Measurements from ENCODE around the gene ARSI. TPM values are rescaled to one million over a fixed set of nuclear protein-coding genes. Genes with fewer than 3 reads are reported as not detected.

Gene ARSI
- total RNA-seq, 4 donors from 2014 or later, result 1.6 to 4.5 (median 2.6) TPM

DNA sequence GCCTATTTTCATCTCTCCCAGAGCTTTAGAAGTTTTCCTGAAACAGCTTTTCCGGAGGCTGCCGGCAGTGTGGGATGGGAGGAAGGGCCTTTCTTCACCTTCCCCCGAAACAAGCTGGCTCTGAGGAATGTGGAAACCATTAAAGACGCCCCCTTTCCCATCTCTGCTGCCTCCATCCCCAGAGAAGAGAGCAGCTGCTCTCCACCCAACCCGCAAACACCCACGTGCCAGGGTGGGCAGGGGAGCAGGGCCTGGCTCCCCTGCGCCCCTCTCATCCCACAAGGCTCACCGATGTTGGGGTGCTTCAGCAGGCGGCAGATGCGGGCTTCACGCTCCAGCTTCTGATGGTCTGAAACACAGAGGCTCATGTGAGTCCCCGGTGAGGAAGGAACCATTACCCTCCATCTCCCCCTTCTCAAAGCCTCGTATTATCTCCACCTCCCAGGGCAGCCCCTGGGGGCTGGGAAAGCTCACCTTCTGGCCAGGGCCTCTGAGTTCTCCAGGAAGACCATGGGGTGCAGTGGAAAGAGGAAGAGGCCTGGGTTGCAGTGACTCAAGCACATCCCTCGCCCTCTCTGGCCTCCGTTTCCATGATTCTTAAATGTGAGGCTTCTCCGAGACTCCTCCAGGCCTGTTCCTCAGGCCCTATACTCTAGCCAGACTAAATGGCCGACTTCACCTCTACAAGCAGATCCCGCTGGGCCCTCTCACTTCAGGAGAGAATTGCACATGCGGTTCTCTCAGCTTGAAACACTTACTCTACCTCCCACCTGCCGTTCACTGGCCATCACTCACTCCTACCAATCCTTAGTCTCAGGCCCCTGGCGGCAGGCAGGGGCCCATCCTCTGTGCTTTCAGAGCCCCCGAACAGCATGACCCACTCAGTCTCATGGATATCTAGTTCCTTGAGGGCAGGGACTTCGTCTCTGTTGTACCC is 37.8 kb downstream of the ARSI start:
- intact Hi-C loops (cut with DNase I; ENCODE audit: low total_unique reads), result no loop called here
- TF ChIP-seq, protein P1, sequence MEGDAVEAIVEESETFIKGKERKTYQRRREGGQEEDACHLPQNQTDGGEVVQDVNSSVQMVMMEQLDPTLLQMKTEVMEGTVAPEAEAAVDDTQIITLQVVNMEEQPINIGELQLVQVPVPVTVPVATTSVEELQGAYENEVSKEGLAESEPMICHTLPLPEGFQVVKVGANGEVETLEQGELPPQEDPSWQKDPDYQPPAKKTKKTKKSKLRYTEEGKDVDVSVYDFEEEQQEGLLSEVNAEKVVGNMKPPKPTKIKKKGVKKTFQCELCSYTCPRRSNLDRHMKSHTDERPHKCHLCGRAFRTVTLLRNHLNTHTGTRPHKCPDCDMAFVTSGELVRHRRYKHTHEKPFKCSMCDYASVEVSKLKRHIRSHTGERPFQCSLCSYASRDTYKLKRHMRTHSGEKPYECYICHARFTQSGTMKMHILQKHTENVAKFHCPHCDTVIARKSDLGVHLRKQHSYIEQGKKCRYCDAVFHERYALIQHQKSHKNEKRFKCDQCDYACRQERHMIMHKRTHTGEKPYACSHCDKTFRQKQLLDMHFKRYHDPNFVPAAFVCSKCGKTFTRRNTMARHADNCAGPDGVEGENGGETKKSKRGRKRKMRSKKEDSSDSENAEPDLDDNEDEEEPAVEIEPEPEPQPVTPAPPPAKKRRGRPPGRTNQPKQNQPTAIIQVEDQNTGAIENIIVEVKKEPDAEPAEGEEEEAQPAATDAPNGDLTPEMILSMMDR (IDR thresholded peaks at IDR 0.05), result no peak
- no peak for TF ChIP-seq POLR2A (IDR thresholded peaks at IDR 0.05)
- WGBS, 2 donors, result 88 to 92% methylated on average over 23 of the region's 23 CpGs
- DNase-seq (ENCODE audit: low spot score in 2 of 2), result no peak
- no peak overlapping the region for H3K4me3 ChIP-seq (ENCODE audit: low read depth, poor library complexity, severe bottlenecking)

DNA sequence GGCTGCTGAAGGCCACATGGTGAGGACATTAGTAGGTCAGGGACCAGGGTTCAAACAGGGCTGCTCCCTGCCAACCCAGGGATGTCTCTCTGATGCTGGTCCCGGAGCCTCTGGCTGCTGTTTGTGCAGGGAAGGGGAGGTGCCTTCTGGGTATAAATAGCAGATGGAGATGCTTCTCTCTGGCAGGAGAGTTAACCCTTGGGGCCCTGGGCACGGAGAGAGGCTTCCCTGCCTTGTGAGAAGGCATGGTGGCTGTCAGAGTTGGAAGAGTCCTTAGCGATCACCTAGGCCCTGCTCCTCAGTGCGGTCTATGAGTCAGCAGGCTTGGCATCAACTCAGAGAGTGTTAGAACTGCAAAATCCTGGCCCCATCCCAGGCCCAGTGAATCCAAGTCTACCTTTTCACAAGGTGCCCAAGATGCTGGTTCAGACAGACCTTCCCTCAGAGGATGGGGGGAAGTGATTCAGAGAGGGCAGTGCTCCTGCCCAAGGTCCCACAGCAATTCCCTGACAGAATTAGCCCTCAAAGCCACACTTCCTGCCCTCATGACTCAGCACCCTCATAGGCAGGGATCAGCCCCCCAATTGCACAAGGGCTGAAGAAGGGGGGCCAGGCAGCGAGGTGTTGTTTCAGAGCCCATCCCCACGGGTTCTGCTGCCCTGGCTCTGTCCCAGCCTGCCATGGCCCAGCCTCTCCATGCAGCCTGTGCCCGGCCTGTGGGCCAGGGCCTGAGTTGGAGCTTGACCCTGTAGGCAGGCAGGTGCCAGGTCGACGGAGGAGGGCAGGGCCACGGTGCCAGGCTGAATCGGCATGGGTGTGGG is 38.7 kb downstream of the ARSI start:
- H3K4me3 ChIP-seq (ENCODE audit: low read depth, poor library complexity, severe bottlenecking), result no peak overlapping the region
- DNase-seq (ENCODE audit: low spot score in 2 of 2), result peak in 1 of 2 donors; percentile 54
- intact Hi-C loops (cut with DNase I; ENCODE audit: low total_unique reads), result no loop called here
- TF ChIP-seq POLR2A (IDR thresholded peaks at IDR 0.05), result no peak
- TF ChIP-seq, protein P1 (IDR thresholded peaks at IDR 0.05), result no peak
- WGBS, 2 donors, result 48 to 55% methylated on average over 11 of the region's 11 CpGs

DNA sequence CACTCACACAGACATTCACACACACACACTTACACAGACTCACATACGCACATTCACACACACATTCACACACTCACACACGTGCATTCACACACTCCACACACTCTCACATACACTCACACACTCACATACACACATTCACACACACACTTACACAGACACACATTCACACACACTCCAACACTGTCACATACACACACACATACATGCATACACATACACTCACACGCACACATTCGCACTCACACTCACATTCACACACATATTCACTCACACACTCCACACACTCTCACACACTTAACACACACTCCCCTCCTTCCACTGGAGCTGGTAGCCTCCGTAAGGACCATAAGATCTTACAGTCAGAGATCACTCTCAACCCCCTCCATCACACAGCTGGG is 39.3 kb downstream of the ARSI start:
- intact Hi-C loops (cut with DNase I; ENCODE audit: low total_unique reads), result no loop called here
- 77 to 80% methylated on average over 5 of the region's 5 CpGs for WGBS, 2 donors

DNA sequence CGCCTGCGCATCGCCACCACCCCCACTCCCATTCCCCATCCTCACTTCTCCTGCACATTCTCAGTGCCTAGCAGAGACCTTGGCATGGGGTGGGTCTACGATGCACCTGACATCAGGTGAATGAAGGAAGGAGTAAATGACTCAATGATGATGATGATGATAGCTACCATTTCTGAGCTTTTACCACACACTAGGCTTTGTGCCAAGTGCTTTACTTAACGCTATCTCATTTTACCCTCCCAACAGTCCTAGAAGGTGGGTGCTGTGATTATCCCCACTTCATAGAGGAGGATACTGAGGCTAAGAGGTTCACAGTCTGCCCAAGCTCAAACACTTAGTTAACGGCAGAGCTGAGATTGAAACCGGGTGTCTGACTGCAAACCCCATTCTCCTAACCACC is 40.2 kb downstream of the ARSI start:
- 88 to 94% methylated on average over 7 of the region's 7 CpGs for WGBS, 2 donors
- H3K4me3 ChIP-seq (ENCODE audit: low read depth, poor library complexity, severe bottlenecking), result no peak overlapping the region
- intact Hi-C loops (cut with DNase I; ENCODE audit: low total_unique reads), result no loop called here
- no peak for TF ChIP-seq POLR2A (IDR thresholded peaks at IDR 0.05)
- TF ChIP-seq, protein P1 (IDR thresholded peaks at IDR 0.05), result no peak
- no peak for DNase-seq (ENCODE audit: low spot score in 2 of 2)

More for the DNA sequence above, 39.3 kb downstream of the ARSI start:
- no peak for TF ChIP-seq POLR2A (IDR thresholded peaks at IDR 0.05)
- TF ChIP-seq, protein P1 (IDR thresholded peaks at IDR 0.05), result no peak
- no peak overlapping the region for H3K4me3 ChIP-seq (ENCODE audit: low read depth, poor library complexity, severe bottlenecking)
- DNase-seq (ENCODE audit: low spot score in 2 of 2), result no peak

DNA sequence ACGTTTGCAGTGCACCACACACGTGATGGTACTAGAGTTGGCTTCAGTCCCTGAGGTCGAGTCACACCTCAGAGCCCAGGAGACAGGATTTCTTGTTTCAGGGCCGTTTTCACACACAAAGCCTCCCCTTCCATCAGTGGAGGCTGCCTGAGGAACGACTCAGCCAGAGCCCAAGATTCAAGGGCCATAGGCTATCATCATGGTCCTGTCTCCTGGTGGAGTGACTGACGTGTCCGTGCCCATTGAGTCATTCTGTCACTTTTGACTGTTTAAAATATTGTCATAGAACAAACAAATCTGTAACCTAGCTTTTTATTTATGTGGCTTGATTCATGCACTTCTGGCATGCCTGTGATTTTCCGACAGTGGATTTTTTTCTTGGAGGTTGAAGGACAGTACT is 41.5 kb downstream of the ARSI start:
- no peak for TF ChIP-seq POLR2A (IDR thresholded peaks at IDR 0.05)
- TF ChIP-seq, protein P1 (IDR thresholded peaks at IDR 0.05), result no peak
- no peak overlapping the region for H3K4me3 ChIP-seq (ENCODE audit: low read depth, poor library complexity, severe bottlenecking)
- intact Hi-C loops (cut with DNase I; ENCODE audit: low total_unique reads), result no loop called here
- no peak for DNase-seq (ENCODE audit: low spot score in 2 of 2)
- 65 to 71% methylated on average over 8 of the region's 8 CpGs for WGBS, 2 donors

Data from lower leg skin (tissue), 4 donors.